Measurements from ENCODE around the gene B3GNT7.

B3GNT7 gene

GRCh38 chr2:231450548-231450989, 55.1 kb downstream of the B3GNT7 start:
- H3K27ac ChIP-seq (ENCODE audit: insufficient read depth, low read length, poor library complexity, severe bottlenecking) = no peak overlapping the region
- peaks cover 28% of the 10 kb centered on the region for H3K36me3 ChIP-seq (ENCODE audit: control insufficient read depth, insufficient read depth, low read length)
- no peaks in the 10 kb centered on the region for H3K9me3 ChIP-seq (ENCODE audit: control insufficient read depth, low read length)
- no peaks in the 10 kb centered on the region for H3K27me3 ChIP-seq (replicated peaks; ENCODE audit: control insufficient read depth, insufficient read depth, low read length, poor library complexity, severe bottlenecking)
- no peaks in the 10 kb centered on the region for H3K4me1 ChIP-seq (ENCODE audit: control insufficient read depth, insufficient read depth, low read length, poor library complexity, severe bottlenecking)
- H3K4me3 ChIP-seq (ENCODE audit: insufficient read depth, low read depth, low read length, poor library complexity, severe bottlenecking) = no peak overlapping the region
- DNase-seq = no peak
